GM04503 (cell line): ENCODE results near the gene ASCL2.
"Not testable (repeated sequence)": the region's sequence is repeated elsewhere in the genome, so short reads cannot be mapped to it uniquely, and the experiment has no call there.

Experiments used
- DNase-seq: peaks from one replicate; pipeline ENCODE4 v3.0.0-alpha.2; 2012; ENCODE audit warnings: low read depth

The ASCL2 gene

GRCh38 chr11:2260491-2261364 lies 9.7 kb downstream of the ASCL2 start:
- no peak for DNase-seq

GRCh38 chr11:2259897-2260451 lies 10.4 kb downstream of the ASCL2 start:
- no peak for DNase-seq

- DNase-seq, result no peak
Measured at GRCh38 chr11:2259466-2259830, 10.9 kb downstream of the ASCL2 start.

- DNase-seq, result no peak
Measured at GRCh38 chr11:2258501-2259465, 11.6 kb downstream of the ASCL2 start.

GRCh38 chr11:2256951-2257700 lies 13.3 kb downstream of the ASCL2 start:
- no peak for DNase-seq

- DNase-seq, result no peak
Measured at GRCh38 chr11:2256293-2256913, 14.0 kb downstream of the ASCL2 start.

- DNase-seq, result no peak
Measured at GRCh38 chr11:2252018-2252417, 18.4 kb downstream of the ASCL2 start.

- DNase-seq, result no peak
Measured at GRCh38 chr11:2251138-2251537, 19.2 kb downstream of the ASCL2 start.

- DNase-seq, result no peak
Measured at GRCh38 chr11:2250485-2250884, 19.9 kb downstream of the ASCL2 start.

- no peak for DNase-seq
Measured at GRCh38 chr11:2250041-2250440, 20.3 kb downstream of the ASCL2 start.

GRCh38 chr11:2249189-2249916 lies 21.0 kb downstream of the ASCL2 start:
- DNase-seq, result no peak

GRCh38 chr11:2248762-2249161 lies 21.6 kb downstream of the ASCL2 start:
- DNase-seq, result no peak

- no peak for DNase-seq
Measured at GRCh38 chr11:2248242-2248641, 22.1 kb downstream of the ASCL2 start.

- no peak for DNase-seq
Measured at GRCh38 chr11:2247496-2247895, 22.9 kb downstream of the ASCL2 start.

GRCh38 chr11:2240834-2241233 lies 29.6 kb downstream of the ASCL2 start:
- no peak for DNase-seq

GRCh38 chr11:2237457-2238238 lies 32.7 kb downstream of the ASCL2 start:
- DNase-seq, result no peak

GRCh38 chr11:2236381-2237134 lies 33.8 kb downstream of the ASCL2 start:
- DNase-seq, result not testable (repeated sequence)

GRCh38 chr11:2235588-2236326 lies 34.6 kb downstream of the ASCL2 start:
- DNase-seq, result no peak
